Measurements from ENCODE around the gene SLC22A1.

DNA sequence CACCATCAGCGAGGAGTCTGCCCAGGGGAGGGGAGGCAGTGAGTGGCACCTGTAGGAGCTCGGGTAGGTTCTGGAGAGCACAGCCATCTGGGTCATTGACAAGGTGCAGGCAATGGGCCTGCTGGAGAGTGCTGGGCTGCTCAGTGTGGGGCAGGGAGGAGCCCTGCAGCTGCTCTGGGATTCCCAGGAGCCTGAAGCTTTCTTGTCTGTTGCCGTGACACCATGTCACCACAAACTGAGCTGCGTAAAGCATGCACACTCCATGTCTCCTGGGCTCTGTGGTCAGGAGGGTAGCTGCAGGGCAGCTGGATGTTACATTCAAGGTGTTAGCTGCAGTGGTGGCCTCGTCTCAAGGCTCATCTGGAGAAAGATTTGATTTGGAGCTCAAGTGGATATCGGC lies 4.5 kb upstream of the SLC22A1 start:
- TF ChIP-seq CTCF (IDR thresholded peaks at IDR 0.05; ENCODE audit: poor library complexity, severe bottlenecking): no peak
- no peak for TF ChIP-seq SMC3 (conservative IDR thresholded peaks at IDR 0.05; ENCODE audit: poor library complexity)
- TF ChIP-seq REST (IDR thresholded peaks at IDR 0.05; ENCODE audit: borderline replicate concordance): no peak
- TF ChIP-seq POLR2AphosphoS5 (IDR thresholded peaks at IDR 0.05): no peak
- TF ChIP-seq EP300 (conservative IDR thresholded peaks at IDR 0.05; ENCODE audit: poor library complexity, severe bottlenecking): no peak
- TF ChIP-seq EZH2 (IDR thresholded peaks at IDR 0.05; ENCODE audit: borderline replicate concordance, insufficient read depth, low read length, poor library complexity, severe bottlenecking): no peak
- no peak for TF ChIP-seq RAD21 (conservative IDR thresholded peaks at IDR 0.05)
- TF ChIP-seq TAF1 (IDR thresholded peaks at IDR 0.05; ENCODE audit: low read depth): no peak
- TF ChIP-seq MXI1 (conservative IDR thresholded peaks at IDR 0.05; ENCODE audit: poor library complexity, severe bottlenecking): no peak
